ENCODE results near the gene PRLHR. TPM values are rescaled to one million over a fixed set of nuclear protein-coding genes. Genes with fewer than 3 reads are reported as not detected.

The PRLHR gene
- total and polyA plus RNA-seq, 10 of the 15 experiments (the other 5 are each of a cell fraction or from before 2014, with no cell fraction given): not detected

GRCh38 chr10:118557946-118558345 lies 37.5 kb downstream of the PRLHR start (continued):
- no peak for TF ChIP-seq PAX5 (IDR thresholded peaks at IDR 0.05; ENCODE audit: borderline replicate concordance, low read depth, low read length)
- TF ChIP-seq GABPA (IDR thresholded peaks at IDR 0.05; ENCODE audit: low read depth): no peak
- no peak for TF ChIP-seq SIX5 (IDR thresholded peaks at IDR 0.05; ENCODE audit: low read depth, low read length, severe bottlenecking)
- TF ChIP-seq, protein P1, sequence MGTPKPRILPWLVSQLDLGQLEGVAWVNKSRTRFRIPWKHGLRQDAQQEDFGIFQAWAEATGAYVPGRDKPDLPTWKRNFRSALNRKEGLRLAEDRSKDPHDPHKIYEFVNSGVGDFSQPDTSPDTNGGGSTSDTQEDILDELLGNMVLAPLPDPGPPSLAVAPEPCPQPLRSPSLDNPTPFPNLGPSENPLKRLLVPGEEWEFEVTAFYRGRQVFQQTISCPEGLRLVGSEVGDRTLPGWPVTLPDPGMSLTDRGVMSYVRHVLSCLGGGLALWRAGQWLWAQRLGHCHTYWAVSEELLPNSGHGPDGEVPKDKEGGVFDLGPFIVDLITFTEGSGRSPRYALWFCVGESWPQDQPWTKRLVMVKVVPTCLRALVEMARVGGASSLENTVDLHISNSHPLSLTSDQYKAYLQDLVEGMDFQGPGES (IDR thresholded peaks at IDR 0.05): no peak
- TF ChIP-seq ZZZ3 (IDR thresholded peaks at IDR 0.05; ENCODE audit: control insufficient read depth, insufficient read length, low read depth): no peak
- TF ChIP-seq SP1 (IDR thresholded peaks at IDR 0.05; ENCODE audit: low read depth, low read length): no peak
- TF ChIP-seq ZNF207 (IDR thresholded peaks at IDR 0.05; ENCODE audit: borderline replicate concordance): no peak
- no peak for TF ChIP-seq CHD1 (IDR thresholded peaks at IDR 0.05; ENCODE audit: low read depth, low read length)
- no peak for TF ChIP-seq SUZ12 (IDR thresholded peaks at IDR 0.05; ENCODE audit: unreplicated experiment)
- no peak for TF ChIP-seq RFX5 (IDR thresholded peaks at IDR 0.05; ENCODE audit: low read depth, low read length)
- TF ChIP-seq TCF12 (IDR thresholded peaks at IDR 0.05; ENCODE audit: low read depth, low read length): no peak
- TF ChIP-seq ZBTB11 (CRISPR knock-in tag; IDR thresholded peaks at IDR 0.05): no peak
